SKM-1 (cell line): ENCODE results near the gene ETV6.
"Not testable (repeated sequence)": the region's sequence is repeated elsewhere in the genome, so short reads cannot be mapped to it uniquely, and the experiment has no call there.

Source experiments
- DNase-seq: peaks from one replicate; lab custom pipeline; 2025; ENCODE audit not compliant: unreplicated experiment; lab: John Stamatoyannopoulos, UW

The ETV6 gene

GRCh38 chr12:11649413-11650285 is at the start of gene ETV6:
TSS of gene ETV6 (plus strand) at chr12:11649674. CDS start at chr12:11650128, 454 bp downstream.
- peak; percentile 10 for DNase-seq

DNA sequence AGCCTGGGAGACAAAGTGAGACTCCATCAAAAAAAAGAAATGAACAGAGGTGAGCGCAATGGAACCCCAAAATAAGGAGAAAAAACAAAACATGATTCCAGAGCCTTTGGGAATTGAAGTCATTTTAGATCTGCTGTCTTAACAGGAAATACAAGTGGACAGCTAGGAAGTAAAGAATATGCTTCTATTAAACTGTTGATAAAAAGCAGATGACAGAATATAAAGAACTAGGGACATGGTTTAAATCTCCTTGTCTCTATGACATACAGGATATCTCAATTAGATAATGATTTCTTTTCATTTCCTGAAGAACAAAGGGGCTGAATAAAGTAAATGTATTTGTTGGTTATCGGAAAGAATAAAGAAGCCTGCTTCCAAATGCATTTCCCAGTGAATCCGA is 49.3 kb upstream of the ETV6 start:
- no peak for DNase-seq

GRCh38 chr12:11601647-11602046 is 47.8 kb upstream of the ETV6 start:
- DNase-seq, result no peak

- DNase-seq, result no peak
Observed at GRCh38 chr12:11607313-11608081, 42.0 kb upstream of the ETV6 start.

DNA sequence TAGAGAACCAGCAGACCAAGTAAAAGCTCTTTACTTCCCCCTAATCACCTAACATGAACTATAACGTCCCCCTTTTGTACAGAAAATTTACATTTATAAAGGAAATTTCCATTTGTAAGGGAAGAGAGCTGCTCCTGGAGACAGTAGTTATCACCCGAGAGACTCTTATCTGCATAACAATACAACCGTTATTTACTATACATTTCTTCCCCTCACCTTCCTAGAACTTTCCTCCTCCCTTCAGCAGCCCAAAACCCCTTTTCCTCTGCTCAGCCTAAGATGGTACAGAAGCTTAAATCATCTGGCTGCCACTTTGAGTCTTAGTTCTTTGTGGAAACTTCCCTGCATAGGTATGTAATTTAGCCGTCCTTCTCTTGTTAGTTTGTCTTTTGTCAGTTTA is 40.4 kb upstream of the ETV6 start:
- DNase-seq, result no peak

DNA sequence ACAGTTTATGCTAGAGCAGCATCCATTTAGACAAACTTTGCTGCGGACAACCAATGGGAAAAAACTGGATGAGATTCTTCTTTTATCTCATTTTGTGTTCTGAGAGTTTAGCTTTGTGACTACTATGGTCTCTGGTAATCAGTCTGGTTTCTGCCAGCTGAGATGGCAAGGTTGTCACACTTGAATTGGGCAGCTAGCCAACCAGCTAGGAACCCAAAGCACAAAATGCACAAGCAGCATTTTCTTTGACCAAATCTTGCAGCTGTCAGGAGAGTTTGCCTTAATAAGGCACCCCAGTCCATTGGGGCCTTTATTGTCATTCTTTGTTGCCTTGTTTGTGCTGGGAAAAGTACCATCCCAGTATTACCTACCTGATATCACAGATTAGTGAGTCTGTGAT is 34.0 kb upstream of the ETV6 start:
- no peak for DNase-seq

DNA sequence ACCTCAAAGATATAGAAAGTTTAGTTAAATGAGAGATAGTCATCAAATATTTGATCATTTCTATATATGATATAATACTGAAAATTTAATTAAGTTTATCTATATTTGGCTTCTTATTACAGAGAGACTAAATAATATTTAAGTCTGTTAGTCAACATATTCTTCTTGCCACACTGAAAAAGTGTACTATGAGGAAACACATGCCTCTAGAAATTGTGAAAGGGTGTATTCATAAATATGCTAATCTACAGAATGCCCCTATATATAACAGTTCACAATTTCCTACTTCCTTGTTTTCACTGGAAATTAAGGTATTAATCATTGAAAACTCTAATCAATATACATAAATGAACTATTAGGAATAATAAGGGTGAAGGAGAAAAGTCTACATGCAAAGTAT is 31.4 kb upstream of the ETV6 start:
- DNase-seq, result no peak

DNA sequence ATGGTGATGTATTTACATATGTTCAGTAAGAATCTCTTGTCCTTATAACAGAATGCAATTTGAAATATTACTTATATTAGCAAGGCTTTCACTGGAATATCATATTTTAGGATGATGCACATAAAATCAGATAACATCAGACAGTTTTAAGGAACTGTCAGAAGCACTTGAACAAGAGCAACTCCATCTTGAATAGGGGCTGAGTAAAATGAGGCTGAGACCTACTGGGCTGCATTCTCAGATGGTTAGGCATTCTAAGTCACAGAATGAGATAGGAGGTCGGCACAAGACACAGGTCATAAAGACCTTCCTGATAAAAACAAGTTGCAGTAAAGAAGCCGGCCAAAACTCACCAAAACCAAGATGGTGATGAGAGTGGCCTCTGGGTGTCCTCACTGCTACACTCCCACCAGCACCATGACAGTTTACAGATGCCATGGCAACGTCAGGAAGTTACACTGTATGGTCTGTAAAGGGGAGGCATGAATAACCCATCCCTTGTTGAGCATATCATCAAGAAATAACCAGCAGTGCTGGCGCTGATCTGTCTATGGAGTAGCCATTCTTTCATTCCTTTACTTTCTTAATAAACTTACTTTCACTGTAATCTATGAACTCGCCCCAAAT is 27.6 kb upstream of the ETV6 start:
- no peak for DNase-seq

GRCh38 chr12:11622876-11623281 is 26.6 kb upstream of the ETV6 start:
- DNase-seq, result no peak

DNA sequence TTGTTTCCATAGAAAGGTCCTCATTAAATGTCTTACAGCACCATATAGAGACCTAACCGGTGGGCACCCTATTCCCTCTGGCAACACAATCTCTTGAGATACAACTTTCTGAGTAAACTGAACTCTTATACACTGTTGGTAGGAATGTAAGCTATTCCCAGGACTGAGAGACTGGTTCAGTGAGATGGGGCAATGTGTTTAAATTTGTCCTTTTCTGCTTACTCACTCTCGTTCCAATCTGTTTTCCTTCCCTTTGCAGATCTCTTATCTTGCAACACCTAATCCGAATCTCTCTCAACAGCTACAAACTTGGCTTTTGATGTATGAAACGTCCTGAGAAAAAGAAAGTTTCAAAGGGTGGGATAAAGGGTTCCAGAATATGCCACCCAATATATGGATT is 26.1 kb upstream of the ETV6 start:
- DNase-seq, result no peak

- no peak for DNase-seq
Observed at GRCh38 chr12:11624116-11624515, 25.4 kb upstream of the ETV6 start.

DNA sequence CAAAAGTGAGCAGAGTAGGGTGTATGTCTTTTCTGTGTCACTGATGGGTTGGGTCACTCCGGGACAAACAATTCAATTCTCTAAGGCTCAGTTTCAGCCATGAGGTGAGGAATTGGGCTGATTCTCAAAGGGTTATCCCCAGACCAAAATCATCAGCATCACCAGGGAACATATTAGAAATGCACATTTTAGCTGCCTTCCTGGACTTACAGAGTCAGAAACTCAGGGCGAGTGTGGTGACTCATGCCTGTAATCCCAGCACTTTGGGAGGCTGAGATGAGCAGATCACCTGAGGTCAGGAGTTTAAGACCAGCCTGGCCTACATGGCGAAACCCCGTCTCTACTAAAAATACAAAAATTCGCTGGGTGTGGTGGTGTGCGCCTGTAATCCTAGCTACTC is 21.8 kb upstream of the ETV6 start:
- not testable (repeated sequence) for DNase-seq

GRCh38 chr12:11628353-11628752 is 21.1 kb upstream of the ETV6 start:
- no peak for DNase-seq

DNA sequence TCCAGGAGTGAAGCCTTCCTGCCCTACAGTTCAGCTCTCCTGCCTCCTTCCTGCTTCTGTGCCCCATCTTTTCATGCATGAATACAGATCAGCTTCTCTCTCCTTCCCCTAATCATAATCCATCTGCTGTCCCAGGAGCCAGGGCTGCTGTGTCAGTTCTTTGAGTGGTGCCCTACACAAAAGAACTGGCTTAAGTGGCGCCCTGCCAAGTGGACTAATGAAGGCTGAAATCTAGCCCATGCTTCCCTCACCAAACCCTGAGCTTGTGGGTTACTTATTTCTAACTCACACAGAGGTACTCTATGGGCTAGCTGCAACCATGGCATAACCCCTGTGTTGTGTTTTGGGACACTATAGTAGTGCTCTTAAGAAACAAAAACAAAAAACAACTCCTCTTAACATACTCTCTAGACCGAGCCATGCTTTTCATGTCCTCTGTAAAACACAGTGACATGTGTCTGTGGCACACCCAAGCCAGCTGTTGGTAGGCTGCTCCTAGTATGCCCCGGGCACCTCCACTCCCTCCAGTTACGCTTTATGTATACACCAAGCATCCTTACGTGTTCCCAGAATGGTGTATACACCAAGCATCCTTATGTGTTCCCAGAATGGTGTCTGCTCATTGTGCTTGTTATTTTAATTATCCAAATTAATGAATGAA is 19.3 kb upstream of the ETV6 start:
- DNase-seq, result no peak

- DNase-seq, result no peak
Observed at GRCh38 chr12:11631288-11631687, 18.2 kb upstream of the ETV6 start.

- not testable (repeated sequence) for DNase-seq
Observed at GRCh38 chr12:11631881-11632280, 17.6 kb upstream of the ETV6 start.

DNA sequence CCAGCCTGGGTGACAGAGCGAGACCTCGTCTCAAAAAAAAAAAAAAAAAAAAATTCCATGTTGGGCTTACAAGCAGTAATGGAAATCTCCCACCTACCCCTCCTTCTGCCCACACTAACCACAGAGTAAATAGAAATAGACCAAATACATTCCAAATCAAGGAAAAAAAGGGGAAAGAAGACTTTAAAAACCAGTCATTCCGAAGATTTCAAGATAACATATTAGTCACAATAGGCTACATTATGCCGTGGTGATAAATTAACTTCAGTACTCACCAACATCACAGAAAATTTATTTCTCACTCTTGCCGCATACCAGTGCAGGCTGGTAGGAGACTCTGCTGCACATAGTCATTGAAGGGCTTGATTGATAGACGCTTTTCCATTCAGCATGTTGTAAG is 15.5 kb upstream of the ETV6 start:
- DNase-seq, result no peak

GRCh38 chr12:11635341-11635740 is 14.1 kb upstream of the ETV6 start:
- DNase-seq, result no peak

DNA sequence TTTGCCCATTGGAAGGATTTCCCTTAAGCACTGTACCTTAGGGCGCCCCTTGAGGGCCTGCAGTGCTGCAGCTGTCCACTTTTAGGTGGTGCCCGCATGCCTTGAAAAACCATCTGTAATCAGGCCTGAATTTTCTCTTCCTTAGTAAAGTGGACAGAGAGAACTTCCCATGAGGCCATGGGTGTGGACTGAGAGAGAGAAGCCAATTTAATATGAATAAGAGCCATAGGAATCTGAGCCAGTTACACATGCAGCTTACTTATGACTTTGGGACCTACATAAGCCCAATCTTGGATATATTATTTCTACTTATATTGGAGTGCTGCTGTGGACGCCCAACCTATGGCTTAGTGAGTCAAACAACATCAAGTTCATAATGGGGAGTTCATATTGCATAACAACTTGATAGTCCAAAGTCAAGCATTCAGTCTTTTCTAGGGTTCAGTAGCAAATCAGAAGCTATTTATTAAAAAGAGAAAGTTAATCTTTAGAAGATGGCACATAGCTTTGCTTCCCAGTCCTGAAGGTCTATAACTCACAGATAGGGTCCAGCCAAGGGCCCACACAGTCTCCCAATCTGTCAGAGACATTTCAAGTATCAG is 11.1 kb upstream of the ETV6 start:
- no peak for DNase-seq

- DNase-seq, result no peak
Observed at GRCh38 chr12:11639454-11639853, 10.0 kb upstream of the ETV6 start.

GRCh38 chr12:11641522-11641921 is 8.0 kb upstream of the ETV6 start:
- no peak for DNase-seq
